WTC11 (cell line): Measurements from ENCODE around the gene R3HDM4. TPM values are rescaled to one million over a fixed set of nuclear protein-coding genes. Genes with fewer than 3 reads are reported as not detected.

ENCODE experiments used
- ATAC-seq: fragments of 200-7000 bp; cut with Tn5 transposase; 2 replicates; pipeline ENCODE4 v1.10.0; 2021; ENCODE audit warnings: mild to moderate bottlenecking, moderate library complexity
- CTCF ChIA-PET: fragments of 300-600 bp; sonication (Branson Sonifier 250); formaldehyde crosslinking; loops from one replicate; lab custom pipeline; 2021; ENCODE audit warnings: antibody characterized with exemption; lab: Charles Lee
- POLR2A ChIA-PET: fragments of 350-600 bp; sonication (Branson Sonifier 250); formaldehyde crosslinking; loops from one replicate; lab custom pipeline; 2021; ENCODE audit warnings: antibody characterized with exemption; lab: Charles Lee
- DNase-seq: peaks from one replicate; pipeline ENCODE4 v3.0.0; 2021; ENCODE audit warnings: low spot score
- H3K27ac Mint-ChIP-seq: 2 replicates; pipeline ENCODE4 v1.8.0; 2021; ENCODE audit warnings: mixed read lengths
- H3K27me3 Mint-ChIP-seq: 2 replicates; pipeline ENCODE4 v1.8.0; 2021; ENCODE audit warnings: low read depth, mild to moderate bottlenecking, moderate library complexity, mixed read lengths
- H3K36me3 Mint-ChIP-seq: 2 replicates; pipeline ENCODE4 v1.8.0; 2021; ENCODE audit warnings: mixed read lengths
- H3K4me1 Mint-ChIP-seq: 2 replicates; pipeline ENCODE4 v1.8.0; 2022; ENCODE audit warnings: mixed read lengths
- H3K4me3 Mint-ChIP-seq: 2 replicates; pipeline ENCODE4 v1.8.0; 2021; ENCODE audit warnings: mild to moderate bottlenecking, moderate library complexity, mixed read lengths
- H3K9me3 Mint-ChIP-seq: 2 replicates; pipeline ENCODE4 v1.8.0; 2021; ENCODE audit warnings: mixed read lengths
- ARID4B ChIP-seq: sonication (generic); formaldehyde crosslinking; IDR thresholded peaks from 2 replicates; pipeline ENCODE4 v1.8.0; 2023; ENCODE audit warnings: missing genetic modification reagents, mild to moderate bottlenecking, borderline replicate concordance
- ATF1 ChIP-seq: sonication (generic); formaldehyde crosslinking; IDR thresholded peaks from 2 replicates; pipeline ENCODE4 v1.8.1; 2023; ENCODE audit warnings: mild to moderate bottlenecking, moderate library complexity, missing genetic modification reagents
- E2F5 ChIP-seq: sonication (generic); formaldehyde crosslinking; IDR thresholded peaks from 2 replicates; pipeline ENCODE4 v1.8.1; 2022; ENCODE audit warnings: mild to moderate bottlenecking, moderate library complexity, missing genetic modification reagents
- ETV6 ChIP-seq: sonication (generic); formaldehyde crosslinking; IDR thresholded peaks from 2 replicates; pipeline ENCODE4 v1.8.1; 2022; ENCODE audit warnings: mild to moderate bottlenecking, missing genetic modification reagents
- FOXP1 ChIP-seq: sonication (generic); formaldehyde crosslinking; IDR thresholded peaks from 2 replicates; pipeline ENCODE4 v1.8.0; 2022; ENCODE audit warnings: missing genetic modification reagents, mild to moderate bottlenecking, moderate library complexity, borderline replicate concordance
- NR3C1 ChIP-seq: sonication (generic); formaldehyde crosslinking; conservative IDR thresholded peaks from 2 replicates; pipeline ENCODE4 v1.8.1; 2023; ENCODE audit warnings: low read depth, mild to moderate bottlenecking, missing genetic modification reagents
- RELA ChIP-seq: sonication (generic); formaldehyde crosslinking; IDR thresholded peaks from 2 replicates; pipeline ENCODE4 v1.8.1; 2022; ENCODE audit warnings: missing genetic modification reagents, mild to moderate bottlenecking, borderline replicate concordance
- SMAD4 ChIP-seq: sonication (generic); formaldehyde crosslinking; IDR thresholded peaks from 2 replicates; pipeline ENCODE4 v1.8.0; 2022; ENCODE audit warnings: mild to moderate bottlenecking, missing genetic modification reagents
- ZBTB21 ChIP-seq: sonication (generic); formaldehyde crosslinking; IDR thresholded peaks from 2 replicates; pipeline ENCODE4 v1.8.1; 2023; ENCODE audit warnings: mild to moderate bottlenecking, missing genetic modification reagents, borderline replicate concordance
- ZNF263 ChIP-seq: sonication (generic); formaldehyde crosslinking; IDR thresholded peaks from 2 replicates; pipeline ENCODE4 v1.8.1; 2022; ENCODE audit warnings: low read depth, mild to moderate bottlenecking, moderate library complexity, missing genetic modification reagents
- ZNF317 ChIP-seq: sonication (generic); formaldehyde crosslinking; IDR thresholded peaks from 2 replicates; pipeline ENCODE4 v1.8.1; 2023; ENCODE audit warnings: low read depth, mild to moderate bottlenecking, moderate library complexity, missing genetic modification reagents, borderline replicate concordance
- ZNF416 ChIP-seq: fragments of 250-450 bp; sonication (Bioruptor Pico); IDR thresholded peaks from 2 replicates; pipeline ENCODE4 v1.9.0; 2021; ENCODE audit warnings: mild to moderate bottlenecking, inconsistent platforms
- total RNA-seq: library from RNA; stranded (reverse); gene quantifications from 3 replicates; pipeline ENCODE4 v1.2.3, GENCODE V29; 2021
- TF ChIP-seq, protein P1 (sequence below): fragments of 200-600 bp; IDR thresholded peaks from 2 replicates; pipeline ENCODE4 v1.8.0; 2022; ENCODE audit warnings: antibody characterized with exemption
- TF ChIP-seq, protein P2 (sequence below): fragments of 250-450 bp; sonication (Bioruptor Pico); IDR thresholded peaks from 2 replicates; pipeline ENCODE4 v1.9.0; 2021; ENCODE audit warnings: mild to moderate bottlenecking, borderline replicate concordance
- TF ChIP-seq, protein P3 (sequence below): fragments of 250-450 bp; sonication (Bioruptor Pico); IDR thresholded peaks from 2 replicates; pipeline ENCODE4 v1.8.0; 2021; ENCODE audit warnings: mild to moderate bottlenecking

R3HDM4 gene
- total RNA-seq, 1 experiment from 2014 or later: 99.5 TPM

GRCh38 chr19:945401-946252 lies 32.6 kb upstream of the R3HDM4 start:
- ATAC-seq (no peak), DNase-seq (no peak)
- no peaks in the 10 kb centered on the region for H3K9me3 Mint-ChIP-seq
- H3K4me3 Mint-ChIP-seq: no peak overlapping the region
- no peak overlapping the region for H3K27ac Mint-ChIP-seq
- TF ChIP-seq SMAD4 (CRISPR knock-in tag) (no peak), RELA (CRISPR knock-in tag) (no peak), ATF1 (CRISPR knock-in tag) (no peak), ZNF416 (no peak), ZNF317 (CRISPR knock-in tag) (no peak), E2F5 (CRISPR knock-in tag) (no peak), ZNF263 (no peak), FOXP1 (CRISPR knock-in tag) (no peak), ZBTB21 (CRISPR knock-in tag) (no peak), ARID4B (CRISPR knock-in tag) (no peak), NR3C1 (CRISPR knock-in tag) (no peak), ETV6 (CRISPR knock-in tag) (no peak)
- TF ChIP-seq, protein P1, sequence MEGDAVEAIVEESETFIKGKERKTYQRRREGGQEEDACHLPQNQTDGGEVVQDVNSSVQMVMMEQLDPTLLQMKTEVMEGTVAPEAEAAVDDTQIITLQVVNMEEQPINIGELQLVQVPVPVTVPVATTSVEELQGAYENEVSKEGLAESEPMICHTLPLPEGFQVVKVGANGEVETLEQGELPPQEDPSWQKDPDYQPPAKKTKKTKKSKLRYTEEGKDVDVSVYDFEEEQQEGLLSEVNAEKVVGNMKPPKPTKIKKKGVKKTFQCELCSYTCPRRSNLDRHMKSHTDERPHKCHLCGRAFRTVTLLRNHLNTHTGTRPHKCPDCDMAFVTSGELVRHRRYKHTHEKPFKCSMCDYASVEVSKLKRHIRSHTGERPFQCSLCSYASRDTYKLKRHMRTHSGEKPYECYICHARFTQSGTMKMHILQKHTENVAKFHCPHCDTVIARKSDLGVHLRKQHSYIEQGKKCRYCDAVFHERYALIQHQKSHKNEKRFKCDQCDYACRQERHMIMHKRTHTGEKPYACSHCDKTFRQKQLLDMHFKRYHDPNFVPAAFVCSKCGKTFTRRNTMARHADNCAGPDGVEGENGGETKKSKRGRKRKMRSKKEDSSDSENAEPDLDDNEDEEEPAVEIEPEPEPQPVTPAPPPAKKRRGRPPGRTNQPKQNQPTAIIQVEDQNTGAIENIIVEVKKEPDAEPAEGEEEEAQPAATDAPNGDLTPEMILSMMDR: no peak
- TF ChIP-seq, protein P2, sequence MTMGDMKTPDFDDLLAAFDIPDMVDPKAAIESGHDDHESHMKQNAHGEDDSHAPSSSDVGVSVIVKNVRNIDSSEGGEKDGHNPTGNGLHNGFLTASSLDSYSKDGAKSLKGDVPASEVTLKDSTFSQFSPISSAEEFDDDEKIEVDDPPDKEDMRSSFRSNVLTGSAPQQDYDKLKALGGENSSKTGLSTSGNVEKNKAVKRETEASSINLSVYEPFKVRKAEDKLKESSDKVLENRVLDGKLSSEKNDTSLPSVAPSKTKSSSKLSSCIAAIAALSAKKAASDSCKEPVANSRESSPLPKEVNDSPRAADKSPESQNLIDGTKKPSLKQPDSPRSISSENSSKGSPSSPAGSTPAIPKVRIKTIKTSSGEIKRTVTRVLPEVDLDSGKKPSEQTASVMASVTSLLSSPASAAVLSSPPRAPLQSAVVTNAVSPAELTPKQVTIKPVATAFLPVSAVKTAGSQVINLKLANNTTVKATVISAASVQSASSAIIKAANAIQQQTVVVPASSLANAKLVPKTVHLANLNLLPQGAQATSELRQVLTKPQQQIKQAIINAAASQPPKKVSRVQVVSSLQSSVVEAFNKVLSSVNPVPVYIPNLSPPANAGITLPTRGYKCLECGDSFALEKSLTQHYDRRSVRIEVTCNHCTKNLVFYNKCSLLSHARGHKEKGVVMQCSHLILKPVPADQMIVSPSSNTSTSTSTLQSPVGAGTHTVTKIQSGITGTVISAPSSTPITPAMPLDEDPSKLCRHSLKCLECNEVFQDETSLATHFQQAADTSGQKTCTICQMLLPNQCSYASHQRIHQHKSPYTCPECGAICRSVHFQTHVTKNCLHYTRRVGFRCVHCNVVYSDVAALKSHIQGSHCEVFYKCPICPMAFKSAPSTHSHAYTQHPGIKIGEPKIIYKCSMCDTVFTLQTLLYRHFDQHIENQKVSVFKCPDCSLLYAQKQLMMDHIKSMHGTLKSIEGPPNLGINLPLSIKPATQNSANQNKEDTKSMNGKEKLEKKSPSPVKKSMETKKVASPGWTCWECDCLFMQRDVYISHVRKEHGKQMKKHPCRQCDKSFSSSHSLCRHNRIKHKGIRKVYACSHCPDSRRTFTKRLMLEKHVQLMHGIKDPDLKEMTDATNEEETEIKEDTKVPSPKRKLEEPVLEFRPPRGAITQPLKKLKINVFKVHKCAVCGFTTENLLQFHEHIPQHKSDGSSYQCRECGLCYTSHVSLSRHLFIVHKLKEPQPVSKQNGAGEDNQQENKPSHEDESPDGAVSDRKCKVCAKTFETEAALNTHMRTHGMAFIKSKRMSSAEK (CRISPR knock-in tag): no peak
- TF ChIP-seq, protein P3, sequence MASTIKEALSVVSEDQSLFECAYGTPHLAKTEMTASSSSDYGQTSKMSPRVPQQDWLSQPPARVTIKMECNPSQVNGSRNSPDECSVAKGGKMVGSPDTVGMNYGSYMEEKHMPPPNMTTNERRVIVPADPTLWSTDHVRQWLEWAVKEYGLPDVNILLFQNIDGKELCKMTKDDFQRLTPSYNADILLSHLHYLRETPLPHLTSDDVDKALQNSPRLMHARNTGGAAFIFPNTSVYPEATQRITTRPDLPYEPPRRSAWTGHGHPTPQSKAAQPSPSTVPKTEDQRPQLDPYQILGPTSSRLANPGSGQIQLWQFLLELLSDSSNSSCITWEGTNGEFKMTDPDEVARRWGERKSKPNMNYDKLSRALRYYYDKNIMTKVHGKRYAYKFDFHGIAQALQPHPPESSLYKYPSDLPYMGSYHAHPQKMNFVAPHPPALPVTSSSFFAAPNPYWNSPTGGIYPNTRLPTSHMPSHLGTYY (CRISPR knock-in tag): no peak
- CTCF ChIA-PET: interaction anchor here (0.9 kb wide), 1 partner anchor 16 kb away, joined by 3 read pairs; no protein-coding TSS in a partner anchor
- no peaks in the 10 kb centered on the region for H3K4me1 Mint-ChIP-seq
- POLR2A ChIA-PET: interaction anchor here (0.7 kb wide), 1 partner anchor 321 kb away, joined by 4 read pairs; no protein-coding TSS in a partner anchor
- H3K36me3 Mint-ChIP-seq: peaks cover 18% of the 10 kb centered on the region
- H3K27me3 Mint-ChIP-seq: no peaks in the 10 kb centered on the region
